Activated B cell treated with CpG ODN at 0.5 μM for 24 hours (primary cell): Measurements from ENCODE around the gene HYDIN. TPM values are rescaled to one million over a fixed set of nuclear protein-coding genes. Genes with fewer than 3 reads are reported as not detected.

ENCODE experiments used
- ATAC-seq: fragments of 200-7000 bp; cut with Tn5 transposase; one replicate; pipeline ENCODE4 v1.10.0; 2021; ENCODE audit warnings: low read depth, mild to moderate bottlenecking, moderate library complexity
- CTCF ChIA-PET: fragments of 350-600 bp; sonication (Branson Sonifier 250); formaldehyde crosslinking; loops from one replicate; lab custom pipeline; 2021; ENCODE audit warnings: antibody characterized with exemption; lab: Charles Lee
- POLR2A ChIA-PET: fragments of 350-600 bp; sonication (Branson Sonifier 250); formaldehyde crosslinking; loops from one replicate; lab custom pipeline; 2021; ENCODE audit warnings: antibody characterized with exemption; lab: Charles Lee
- DNase-seq: peaks from one replicate; pipeline ENCODE4 v3.0.0; 2022
- H3K27ac Mint-ChIP-seq: one replicate; pipeline ENCODE4 v1.8.0; 2020; ENCODE audit warnings: mixed read lengths
- H3K27me3 Mint-ChIP-seq: one replicate; pipeline ENCODE4 v1.8.0; 2021; ENCODE audit warnings: mixed read lengths
- H3K36me3 Mint-ChIP-seq: one replicate; pipeline ENCODE4 v1.8.0; 2021; ENCODE audit warnings: low read depth, mixed read lengths
- H3K4me1 Mint-ChIP-seq: one replicate; pipeline ENCODE4 v1.8.0; 2021; ENCODE audit warnings: mixed read lengths
- H3K4me3 Mint-ChIP-seq: one replicate; pipeline ENCODE4 v1.8.0; 2020; ENCODE audit warnings: mild to moderate bottlenecking, mixed read lengths
- H3K9me3 Mint-ChIP-seq: one replicate; pipeline ENCODE4 v1.8.0; 2020; ENCODE audit warnings: mixed read lengths
- intact Hi-C: fragments of 100-400 bp; cut with micrococcal nuclease; formaldehyde crosslinking; loops from one replicate; pipeline ENCODE4 v1.15.1; 2024
- total RNA-seq: library from RNA; stranded (reverse); gene quantifications from 2 replicates; pipeline ENCODE4 v1.2.3, GENCODE V29; 2022
- TF ChIP-seq, protein P1 (sequence below): fragments of 200-600 bp; IDR thresholded peaks from one replicate; pipeline ENCODE4 v1.8.0; 2022; ENCODE audit warnings: antibody characterized with exemption, mild to moderate bottlenecking

HYDIN gene
- total RNA-seq, 1 donor from 2014 or later: not detected

DNA sequence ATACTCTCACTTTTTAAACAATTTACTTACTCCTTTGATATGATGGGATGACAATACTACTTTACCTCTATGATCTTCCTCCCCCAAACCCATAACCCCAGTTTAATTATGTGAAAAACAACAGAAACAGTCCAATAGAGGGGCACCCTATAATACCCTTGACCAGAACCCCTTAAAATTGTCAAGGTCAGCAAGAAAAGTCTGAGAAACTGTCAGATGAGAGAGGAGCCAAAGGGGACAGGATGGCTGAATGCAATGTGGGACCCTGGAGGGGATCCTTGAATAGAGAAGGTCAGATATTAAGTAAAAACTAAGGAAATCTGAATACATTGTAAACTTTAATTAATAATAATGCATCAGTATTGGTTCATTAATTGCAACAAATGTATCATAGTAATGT is 15.8 kb upstream of the HYDIN start:
- ChIA-PET CTCF (no interaction called here), POLR2A (no interaction called here)
- TF ChIP-seq, protein P1, sequence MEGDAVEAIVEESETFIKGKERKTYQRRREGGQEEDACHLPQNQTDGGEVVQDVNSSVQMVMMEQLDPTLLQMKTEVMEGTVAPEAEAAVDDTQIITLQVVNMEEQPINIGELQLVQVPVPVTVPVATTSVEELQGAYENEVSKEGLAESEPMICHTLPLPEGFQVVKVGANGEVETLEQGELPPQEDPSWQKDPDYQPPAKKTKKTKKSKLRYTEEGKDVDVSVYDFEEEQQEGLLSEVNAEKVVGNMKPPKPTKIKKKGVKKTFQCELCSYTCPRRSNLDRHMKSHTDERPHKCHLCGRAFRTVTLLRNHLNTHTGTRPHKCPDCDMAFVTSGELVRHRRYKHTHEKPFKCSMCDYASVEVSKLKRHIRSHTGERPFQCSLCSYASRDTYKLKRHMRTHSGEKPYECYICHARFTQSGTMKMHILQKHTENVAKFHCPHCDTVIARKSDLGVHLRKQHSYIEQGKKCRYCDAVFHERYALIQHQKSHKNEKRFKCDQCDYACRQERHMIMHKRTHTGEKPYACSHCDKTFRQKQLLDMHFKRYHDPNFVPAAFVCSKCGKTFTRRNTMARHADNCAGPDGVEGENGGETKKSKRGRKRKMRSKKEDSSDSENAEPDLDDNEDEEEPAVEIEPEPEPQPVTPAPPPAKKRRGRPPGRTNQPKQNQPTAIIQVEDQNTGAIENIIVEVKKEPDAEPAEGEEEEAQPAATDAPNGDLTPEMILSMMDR: no peak
- Mint-ChIP-seq H3K4me1 (no peaks in the 10 kb centered on the region), H3K36me3 (no peaks in the 10 kb centered on the region), H3K9me3 (no peaks in the 10 kb centered on the region), H3K27ac (no peak overlapping the region), H3K4me3 (no peak overlapping the region), H3K27me3 (peaks cover 5% of the 10 kb centered on the region)
- ATAC-seq: no peak
- DNase-seq: no peak
- intact Hi-C loops: no loop called here

DNA sequence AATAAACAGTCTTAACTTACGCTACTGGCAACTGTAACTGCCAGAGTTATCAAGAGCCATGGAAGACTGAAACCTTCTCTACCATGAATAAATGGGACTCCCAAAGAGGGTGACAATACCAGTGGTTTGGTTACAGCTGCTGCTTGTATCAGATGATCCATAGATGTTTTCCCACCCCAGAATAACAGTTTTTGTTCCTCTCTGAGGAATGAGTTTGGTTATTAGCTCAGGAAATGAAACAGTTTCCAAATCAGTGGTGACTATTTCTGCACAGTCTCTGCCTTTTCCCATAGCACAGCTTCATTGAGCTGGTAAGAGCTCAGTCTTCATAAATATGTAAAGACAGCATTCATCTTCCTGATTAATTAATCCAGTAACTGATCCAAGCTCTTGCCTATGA is 14.0 kb upstream of the HYDIN start:
- peaks cover 5% of the 10 kb centered on the region for H3K27me3 Mint-ChIP-seq
- ChIA-PET POLR2A (no interaction called here), CTCF (no interaction called here)
- H3K27ac Mint-ChIP-seq: no peak overlapping the region
- ATAC-seq (no peak), DNase-seq (no peak)
- no peaks in the 10 kb centered on the region for H3K4me1 Mint-ChIP-seq
- no peak overlapping the region for H3K4me3 Mint-ChIP-seq
- TF ChIP-seq, protein P1: no peak
- intact Hi-C loops: no loop called here
- H3K36me3 Mint-ChIP-seq: no peaks in the 10 kb centered on the region
- no peaks in the 10 kb centered on the region for H3K9me3 Mint-ChIP-seq

DNA sequence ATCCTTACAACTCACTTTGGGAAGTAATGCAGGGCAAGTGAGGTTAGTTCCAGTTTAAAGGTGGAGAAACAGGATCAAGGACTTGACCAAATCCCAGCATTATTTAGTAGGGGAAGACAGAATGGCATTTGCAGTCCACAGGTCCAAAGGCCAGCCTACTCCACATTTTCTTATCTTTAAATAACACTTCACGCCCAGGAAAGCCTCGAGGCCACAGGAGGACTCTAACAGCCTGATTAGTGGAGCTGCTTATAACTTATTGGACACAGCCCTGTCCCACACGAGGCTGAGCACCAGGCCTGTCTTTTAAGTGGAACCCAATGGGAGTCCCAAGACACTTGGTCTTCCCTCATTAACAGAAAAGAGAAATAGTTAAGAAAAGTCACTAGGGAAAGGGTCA is 12.1 kb upstream of the HYDIN start:
- ATAC-seq (no peak), DNase-seq (no peak)
- H3K9me3 Mint-ChIP-seq: no peaks in the 10 kb centered on the region
- H3K27me3 Mint-ChIP-seq: peaks cover 5% of the 10 kb centered on the region
- TF ChIP-seq, protein P1: no peak
- H3K27ac Mint-ChIP-seq: no peak overlapping the region
- H3K4me1 Mint-ChIP-seq: no peaks in the 10 kb centered on the region
- H3K4me3 Mint-ChIP-seq: no peak overlapping the region
- ChIA-PET POLR2A (no interaction called here), CTCF (no interaction called here)
- intact Hi-C loops: no loop called here
- no peaks in the 10 kb centered on the region for H3K36me3 Mint-ChIP-seq

DNA sequence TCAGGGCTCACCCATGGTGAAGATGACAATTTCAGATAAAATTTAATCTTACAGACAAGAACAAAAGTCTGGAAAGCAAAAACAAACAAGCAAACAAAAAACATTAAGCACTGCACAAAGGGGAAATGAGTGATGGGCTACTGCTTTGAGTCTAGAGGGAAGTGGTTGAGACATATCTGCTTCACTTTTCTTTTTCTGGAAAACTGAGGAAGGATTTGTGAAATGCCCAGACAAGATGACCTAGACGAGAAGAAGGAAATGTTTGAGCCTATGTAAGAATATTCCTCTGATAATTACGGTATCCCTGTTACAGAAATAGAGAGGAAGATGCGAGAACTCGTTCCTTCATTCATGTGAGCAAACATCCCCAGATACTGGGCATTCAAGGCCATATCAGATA is 11.5 kb upstream of the HYDIN start:
- H3K4me1 Mint-ChIP-seq: no peaks in the 10 kb centered on the region
- DNase-seq (no peak), ATAC-seq (no peak)
- CTCF ChIA-PET: no interaction called here
- peaks cover 5% of the 10 kb centered on the region for H3K27me3 Mint-ChIP-seq
- no peaks in the 10 kb centered on the region for H3K36me3 Mint-ChIP-seq
- POLR2A ChIA-PET: no interaction called here
- no peak overlapping the region for H3K27ac Mint-ChIP-seq
- TF ChIP-seq, protein P1: no peak
- intact Hi-C loops: no loop called here
- no peak overlapping the region for H3K4me3 Mint-ChIP-seq
- no peaks in the 10 kb centered on the region for H3K9me3 Mint-ChIP-seq

DNA sequence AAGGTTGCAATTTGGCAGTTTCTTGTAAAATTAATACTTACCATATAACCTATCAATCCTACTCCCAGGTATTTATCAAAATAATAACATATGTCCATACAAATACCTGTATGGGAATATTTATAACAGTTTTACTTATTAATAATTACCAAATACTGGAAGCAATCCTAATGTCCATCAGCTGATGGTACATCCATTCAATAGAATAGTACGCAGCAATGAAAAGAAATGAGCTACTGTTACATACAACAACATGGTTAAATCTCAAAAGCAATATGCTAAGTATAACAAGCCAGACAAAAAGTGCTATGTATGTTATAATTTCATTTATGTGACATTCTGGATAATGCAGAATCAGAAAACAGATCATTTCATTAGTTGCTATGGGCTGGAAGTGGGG is 1.2 kb downstream of the HYDIN start:
- CTCF ChIA-PET: no interaction called here
- peaks cover 28% of the 10 kb centered on the region for H3K27me3 Mint-ChIP-seq
- no peaks in the 10 kb centered on the region for H3K36me3 Mint-ChIP-seq
- no peaks in the 10 kb centered on the region for H3K4me1 Mint-ChIP-seq
- ATAC-seq (no peak), DNase-seq (no peak)
- H3K4me3 Mint-ChIP-seq: no peak overlapping the region
- intact Hi-C loops: no loop called here
- H3K27ac Mint-ChIP-seq: no peak overlapping the region
- TF ChIP-seq, protein P1: no peak
- peaks cover 30% of the 10 kb centered on the region for H3K9me3 Mint-ChIP-seq
- POLR2A ChIA-PET: no interaction called here
